HEK293 (cell line): ENCODE measurements around the gene PLEKHG4.

Source experiments
- CTCF ChIP-seq: fragments of 450-650 bp; formaldehyde crosslinking; IDR thresholded peaks from 2 replicates; pipeline ENCODE4 v1.5.1; 2016; ENCODE audit warnings: missing biosample characterization, missing genetic modification characterization
- GLI4 ChIP-seq: fragments of 450-650 bp; formaldehyde crosslinking; IDR thresholded peaks from 2 replicates; pipeline ENCODE4 v1.5.1; 2016; ENCODE audit warnings: missing biosample characterization, missing genetic modification characterization
- SALL2 ChIP-seq: fragments of 450-650 bp; formaldehyde crosslinking; IDR thresholded peaks from 2 replicates; pipeline ENCODE4 v1.5.0; 2017; ENCODE audit warnings: missing biosample characterization, mild to moderate bottlenecking, missing genetic modification characterization, borderline replicate concordance
- SETDB1 ChIP-seq: IDR thresholded peaks from one replicate; pipeline ENCODE4 v1.6.1; 2017; ENCODE audit warnings: mild to moderate bottlenecking, low read length, moderate library complexity, mixed read lengths; ENCODE audit not compliant: insufficient read length
- SP2 ChIP-seq: fragments of 450-650 bp; formaldehyde crosslinking; IDR thresholded peaks from 2 replicates; pipeline ENCODE4 v1.5.1; 2016; ENCODE audit warnings: missing biosample characterization, missing genetic modification characterization
- TCF7L2 ChIP-seq: IDR thresholded peaks from 2 replicates; pipeline ENCODE4 v1.6.1; 2011; ENCODE audit warnings: low read depth, mild to moderate bottlenecking, inconsistent platforms, low read length, moderate library complexity, borderline replicate concordance
- ZNF280D ChIP-seq: fragments of 450-650 bp; formaldehyde crosslinking; IDR thresholded peaks from 2 replicates; pipeline ENCODE4 v1.5.1; 2016; ENCODE audit warnings: missing biosample characterization, missing genetic modification characterization
- ZNF366 ChIP-seq: fragments of 450-650 bp; formaldehyde crosslinking; conservative IDR thresholded peaks from 2 replicates; pipeline ENCODE4 v1.5.1; 2016; ENCODE audit warnings: missing biosample characterization, missing genetic modification characterization
- ZNF37A ChIP-seq: fragments of 450-650 bp; IDR thresholded peaks from 2 replicates; pipeline ENCODE4 v1.5.1; 2018; ENCODE audit warnings: missing biosample characterization, missing genetic modification characterization
- ZNF660 ChIP-seq: fragments of 450-650 bp; IDR thresholded peaks from 2 replicates; pipeline ENCODE4 v1.5.1; 2018; ENCODE audit warnings: missing biosample characterization, mild to moderate bottlenecking, missing genetic modification characterization
- TF ChIP-seq, protein P1 (sequence below): fragments of 450-650 bp; formaldehyde crosslinking; IDR thresholded peaks from 2 replicates; pipeline ENCODE4 v1.5.1; 2016; ENCODE audit warnings: missing biosample characterization, missing genetic modification characterization
- TF ChIP-seq, protein P2 (sequence below): fragments of 450-650 bp; formaldehyde crosslinking; IDR thresholded peaks from 2 replicates; pipeline ENCODE4 v1.5.1; 2016; ENCODE audit warnings: missing biosample characterization, missing genetic modification characterization, low read depth
- TF ChIP-seq, protein P3 (sequence below): fragments of 450-650 bp; formaldehyde crosslinking; IDR thresholded peaks from 2 replicates; pipeline ENCODE4 v1.5.1; 2017; ENCODE audit warnings: missing biosample characterization, missing genetic modification characterization

- TF ChIP-seq SP2 (tag by site-specific recombination) (no peak), ZNF660 (tag by site-specific recombination) (no peak), CTCF (tag by site-specific recombination) (no peak), ZNF280D (tag by site-specific recombination) (no peak), ZNF366 (tag by site-specific recombination) (no peak), GLI4 (tag by site-specific recombination) (no peak), SALL2 (tag by site-specific recombination) (no peak), ZNF37A (tag by site-specific recombination) (no peak), SETDB1 (no peak), TCF7L2 (no peak)
- TF ChIP-seq, protein P1, sequence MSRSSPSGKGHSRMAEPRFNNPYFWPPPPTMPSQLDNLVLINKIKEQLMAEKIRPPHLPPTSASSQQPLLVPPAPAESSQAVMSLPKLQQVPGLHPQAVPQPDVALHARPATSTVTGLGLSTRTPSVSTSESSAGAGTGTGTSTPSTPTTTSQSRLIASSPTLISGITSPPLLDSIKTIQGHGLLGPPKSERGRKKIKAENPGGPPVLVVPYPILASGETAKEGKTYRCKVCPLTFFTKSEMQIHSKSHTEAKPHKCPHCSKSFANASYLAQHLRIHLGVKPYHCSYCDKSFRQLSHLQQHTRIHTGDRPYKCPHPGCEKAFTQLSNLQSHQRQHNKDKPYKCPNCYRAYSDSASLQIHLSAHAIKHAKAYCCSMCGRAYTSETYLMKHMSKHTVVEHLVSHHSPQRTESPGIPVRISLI (tag by site-specific recombination): no peak
- TF ChIP-seq, protein P2, sequence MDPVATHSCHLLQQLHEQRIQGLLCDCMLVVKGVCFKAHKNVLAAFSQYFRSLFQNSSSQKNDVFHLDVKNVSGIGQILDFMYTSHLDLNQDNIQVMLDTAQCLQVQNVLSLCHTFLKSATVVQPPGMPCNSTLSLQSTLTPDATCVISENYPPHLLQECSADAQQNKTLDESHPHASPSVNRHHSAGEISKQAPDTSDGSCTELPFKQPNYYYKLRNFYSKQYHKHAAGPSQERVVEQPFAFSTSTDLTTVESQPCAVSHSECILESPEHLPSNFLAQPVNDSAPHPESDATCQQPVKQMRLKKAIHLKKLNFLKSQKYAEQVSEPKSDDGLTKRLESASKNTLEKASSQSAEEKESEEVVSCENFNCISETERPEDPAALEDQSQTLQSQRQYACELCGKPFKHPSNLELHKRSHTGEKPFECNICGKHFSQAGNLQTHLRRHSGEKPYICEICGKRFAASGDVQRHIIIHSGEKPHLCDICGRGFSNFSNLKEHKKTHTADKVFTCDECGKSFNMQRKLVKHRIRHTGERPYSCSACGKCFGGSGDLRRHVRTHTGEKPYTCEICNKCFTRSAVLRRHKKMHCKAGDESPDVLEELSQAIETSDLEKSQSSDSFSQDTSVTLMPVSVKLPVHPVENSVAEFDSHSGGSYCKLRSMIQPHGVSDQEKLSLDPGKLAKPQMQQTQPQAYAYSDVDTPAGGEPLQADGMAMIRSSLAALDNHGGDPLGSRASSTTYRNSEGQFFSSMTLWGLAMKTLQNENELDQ (tag by site-specific recombination): no peak
- TF ChIP-seq, protein P3, sequence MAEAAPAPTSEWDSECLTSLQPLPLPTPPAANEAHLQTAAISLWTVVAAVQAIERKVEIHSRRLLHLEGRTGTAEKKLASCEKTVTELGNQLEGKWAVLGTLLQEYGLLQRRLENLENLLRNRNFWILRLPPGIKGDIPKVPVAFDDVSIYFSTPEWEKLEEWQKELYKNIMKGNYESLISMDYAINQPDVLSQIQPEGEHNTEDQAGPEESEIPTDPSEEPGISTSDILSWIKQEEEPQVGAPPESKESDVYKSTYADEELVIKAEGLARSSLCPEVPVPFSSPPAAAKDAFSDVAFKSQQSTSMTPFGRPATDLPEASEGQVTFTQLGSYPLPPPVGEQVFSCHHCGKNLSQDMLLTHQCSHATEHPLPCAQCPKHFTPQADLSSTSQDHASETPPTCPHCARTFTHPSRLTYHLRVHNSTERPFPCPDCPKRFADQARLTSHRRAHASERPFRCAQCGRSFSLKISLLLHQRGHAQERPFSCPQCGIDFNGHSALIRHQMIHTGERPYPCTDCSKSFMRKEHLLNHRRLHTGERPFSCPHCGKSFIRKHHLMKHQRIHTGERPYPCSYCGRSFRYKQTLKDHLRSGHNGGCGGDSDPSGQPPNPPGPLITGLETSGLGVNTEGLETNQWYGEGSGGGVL: no peak
Measured at GRCh38 chr16:67296420-67296819, 17.1 kb downstream of the PLEKHG4 start.
